Measurements from ENCODE around the gene ELOVL7. TPM values are rescaled to one million over a fixed set of nuclear protein-coding genes. Genes with fewer than 3 reads are reported as not detected.

The ELOVL7 gene
- total and polyA plus RNA-seq, 10 donors, result 0.43 to 8.1 (median 2.1) TPM

DNA sequence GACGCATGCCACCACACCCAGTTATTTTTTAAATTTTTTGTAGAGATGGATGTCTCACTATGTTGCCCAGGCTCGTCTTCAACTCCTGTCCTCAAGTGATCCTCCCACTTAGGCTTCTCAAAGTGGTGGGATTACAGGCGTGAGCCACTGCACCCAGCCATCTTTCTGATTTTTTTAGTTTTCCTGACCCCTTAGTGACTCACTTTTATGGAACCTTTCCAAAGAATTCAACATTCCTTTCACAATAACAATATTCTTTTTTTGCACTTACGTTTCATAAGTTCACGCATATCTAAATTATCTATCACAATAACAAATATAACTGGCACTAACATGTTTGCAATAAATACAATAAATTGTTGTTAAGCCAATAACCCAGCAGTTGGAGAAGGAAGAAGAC lies 8.5 kb downstream of the ELOVL7 start:
- WGBS, 5 donors, result 69 to 82% (median 80%) methylated on average over 5 of the region's 5 CpGs
- H3K4me1 ChIP-seq, result no peaks in the 10 kb centered on the region
- no peak overlapping the region for H3K27ac ChIP-seq
- no peak for TF ChIP-seq POLR2A (IDR thresholded peaks at IDR 0.05)
- TF ChIP-seq, protein P1, sequence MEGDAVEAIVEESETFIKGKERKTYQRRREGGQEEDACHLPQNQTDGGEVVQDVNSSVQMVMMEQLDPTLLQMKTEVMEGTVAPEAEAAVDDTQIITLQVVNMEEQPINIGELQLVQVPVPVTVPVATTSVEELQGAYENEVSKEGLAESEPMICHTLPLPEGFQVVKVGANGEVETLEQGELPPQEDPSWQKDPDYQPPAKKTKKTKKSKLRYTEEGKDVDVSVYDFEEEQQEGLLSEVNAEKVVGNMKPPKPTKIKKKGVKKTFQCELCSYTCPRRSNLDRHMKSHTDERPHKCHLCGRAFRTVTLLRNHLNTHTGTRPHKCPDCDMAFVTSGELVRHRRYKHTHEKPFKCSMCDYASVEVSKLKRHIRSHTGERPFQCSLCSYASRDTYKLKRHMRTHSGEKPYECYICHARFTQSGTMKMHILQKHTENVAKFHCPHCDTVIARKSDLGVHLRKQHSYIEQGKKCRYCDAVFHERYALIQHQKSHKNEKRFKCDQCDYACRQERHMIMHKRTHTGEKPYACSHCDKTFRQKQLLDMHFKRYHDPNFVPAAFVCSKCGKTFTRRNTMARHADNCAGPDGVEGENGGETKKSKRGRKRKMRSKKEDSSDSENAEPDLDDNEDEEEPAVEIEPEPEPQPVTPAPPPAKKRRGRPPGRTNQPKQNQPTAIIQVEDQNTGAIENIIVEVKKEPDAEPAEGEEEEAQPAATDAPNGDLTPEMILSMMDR (IDR thresholded peaks at IDR 0.05 in 8 of 11, conservative IDR thresholded peaks at IDR 0.05 in 3 of 11), result no peak
- TF ChIP-seq POLR2AphosphoS5 (IDR thresholded peaks at IDR 0.05), result no peak
- peaks cover 0 to 13% (median 0%) of the 10 kb centered on the region in 7 donors for H3K27me3 ChIP-seq (replicated peaks in 1 of 7)
- no peaks in the 10 kb centered on the region for H3K36me3 ChIP-seq
- H3K4me3 ChIP-seq, result no peak overlapping the region
- intact Hi-C loops (cut with DNase I; ENCODE audit: low total_unique reads), result no loop called here
- H3K9me3 ChIP-seq, result no peaks in the 10 kb centered on the region
- no peak for DNase-seq

DNA sequence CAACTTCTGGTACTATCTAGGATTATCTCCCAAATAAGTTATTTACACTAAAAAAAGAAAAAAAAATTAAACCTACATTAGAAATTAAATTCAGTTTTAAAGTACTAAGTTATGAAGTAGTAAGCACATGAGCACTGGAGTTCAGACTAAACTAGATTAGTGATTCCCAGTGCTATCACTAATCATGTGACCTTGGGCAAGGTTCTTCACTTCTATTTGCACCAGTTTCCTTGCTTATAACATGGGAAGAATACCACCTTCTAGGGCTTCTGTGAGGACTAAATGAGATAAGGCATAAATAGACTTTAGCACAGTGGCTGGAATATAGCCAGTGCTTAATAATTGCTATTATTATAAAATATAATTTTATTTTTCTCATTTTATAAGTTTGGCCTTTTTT lies 10.5 kb downstream of the ELOVL7 start:
- H3K9me3 ChIP-seq, result no peaks in the 10 kb centered on the region

DNA sequence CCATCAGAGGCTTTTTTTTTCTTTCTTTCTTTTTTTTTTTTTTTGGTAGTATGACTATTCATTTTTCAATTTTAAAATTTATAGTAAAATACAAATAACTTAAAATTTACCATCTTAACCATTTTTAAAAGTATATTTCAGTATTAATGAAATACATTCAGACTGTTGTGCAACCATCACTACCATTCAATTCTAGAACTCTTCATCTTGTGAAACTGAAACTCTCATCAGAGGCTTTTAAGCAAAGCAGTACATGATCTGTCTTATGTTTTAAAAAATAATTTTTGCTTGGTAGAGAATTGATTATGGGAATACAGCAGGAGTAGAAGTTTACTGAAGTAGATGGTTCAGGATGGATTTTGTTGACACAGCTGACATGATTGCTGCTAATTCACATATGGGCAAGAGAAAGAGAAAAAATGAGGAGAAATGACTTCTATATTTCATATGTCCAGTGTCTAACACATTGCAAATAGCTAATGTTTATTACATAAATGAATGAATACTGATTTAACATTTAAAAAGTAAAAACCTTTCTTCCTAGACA lies 13.4 kb downstream of the ELOVL7 start:
- H3K4me3 ChIP-seq, result no peak overlapping the region
- no peaks in the 10 kb centered on the region for H3K4me1 ChIP-seq
- no peaks in the 10 kb centered on the region for H3K36me3 ChIP-seq
- TF ChIP-seq POLR2A (IDR thresholded peaks at IDR 0.05), result no peak
- TF ChIP-seq, protein P1 (IDR thresholded peaks at IDR 0.05 in 8 of 11, conservative IDR thresholded peaks at IDR 0.05 in 3 of 11), result no peak
- no peak for TF ChIP-seq POLR2AphosphoS5 (IDR thresholded peaks at IDR 0.05)
- no peak for DNase-seq
- no peaks in the 10 kb centered on the region for H3K27me3 ChIP-seq (replicated peaks in 1 of 7)
- intact Hi-C loops (cut with DNase I; ENCODE audit: low total_unique reads), result no loop called here
- H3K9me3 ChIP-seq, result no peaks in the 10 kb centered on the region
- H3K27ac ChIP-seq, result no peak overlapping the region

More for the DNA sequence above, 10.5 kb downstream of the ELOVL7 start:
- Histone ChIP-seq H3K4me3 (no peak overlapping the region), H3K27ac (no peak overlapping the region), H3K36me3 (no peaks in the 10 kb centered on the region), H3K4me1 (no peaks in the 10 kb centered on the region), H3K27me3 (replicated peaks in 1 of 7) (no peaks in the 10 kb centered on the region)
- no peak for TF ChIP-seq POLR2AphosphoS5 (IDR thresholded peaks at IDR 0.05)
- TF ChIP-seq, protein P1 (IDR thresholded peaks at IDR 0.05 in 8 of 11, conservative IDR thresholded peaks at IDR 0.05 in 3 of 11), result no peak
- TF ChIP-seq POLR2A (IDR thresholded peaks at IDR 0.05), result no peak
- intact Hi-C loops (cut with DNase I; ENCODE audit: low total_unique reads), result no loop called here
- no peak for DNase-seq

DNA sequence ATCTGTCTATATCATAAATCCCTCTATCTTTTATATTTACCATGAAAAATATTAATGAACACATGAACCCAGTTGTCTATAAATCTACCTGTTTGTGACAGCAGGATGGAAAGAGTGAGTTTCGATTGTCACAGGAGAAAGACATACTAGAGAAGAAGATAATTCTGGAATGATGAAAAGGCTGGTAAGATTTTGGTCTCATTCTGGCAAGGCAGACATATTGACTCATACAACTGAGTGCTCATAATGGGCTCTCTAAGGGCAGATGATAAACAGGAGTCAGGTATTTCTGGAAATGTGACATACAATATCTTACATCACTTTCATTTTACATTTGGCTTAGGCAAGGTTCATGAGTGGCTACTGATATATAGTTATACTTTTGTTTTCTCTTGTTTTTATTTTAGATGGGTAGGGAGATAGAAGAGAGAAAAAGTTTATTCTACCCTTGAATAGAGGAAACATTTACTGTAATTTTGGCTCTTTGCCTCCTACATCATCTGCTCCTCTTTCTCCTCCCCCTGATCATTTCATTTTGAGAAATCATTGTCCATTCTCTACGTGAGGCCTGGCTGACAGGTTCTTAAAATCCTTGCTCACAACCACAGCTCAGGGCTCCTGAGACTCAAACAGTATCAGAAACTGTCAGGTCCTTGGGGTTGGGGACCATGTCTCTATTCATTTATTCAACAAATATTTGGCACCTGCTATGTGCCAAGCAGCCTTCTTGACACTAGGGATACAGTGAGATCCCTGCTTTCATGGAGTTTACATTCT lies 14.4 kb downstream of the ELOVL7 start:
- H3K9me3 ChIP-seq, result no peaks in the 10 kb centered on the region
- no peaks in the 10 kb centered on the region for H3K36me3 ChIP-seq
- H3K27ac ChIP-seq, result no peak overlapping the region
- no peaks in the 10 kb centered on the region for H3K4me1 ChIP-seq
- TF ChIP-seq POLR2A (IDR thresholded peaks at IDR 0.05), result no peak
- no peak for TF ChIP-seq POLR2AphosphoS5 (IDR thresholded peaks at IDR 0.05)
- TF ChIP-seq, protein P1 (IDR thresholded peaks at IDR 0.05 in 8 of 11, conservative IDR thresholded peaks at IDR 0.05 in 3 of 11), result no peak
- no peak overlapping the region for H3K4me3 ChIP-seq
- 53 to 77% (median 74%) methylated on average over 2 of the region's 2 CpGs for WGBS, 5 donors
- intact Hi-C loops (cut with DNase I; ENCODE audit: low total_unique reads), result no loop called here
- DNase-seq, result no peak
- H3K27me3 ChIP-seq (replicated peaks in 1 of 7), result no peaks in the 10 kb centered on the region
